GM12878 (cell line): ENCODE measurements around the gene CTNNA2. TPM values are rescaled to one million over a fixed set of nuclear protein-coding genes. Genes with fewer than 3 reads are reported as not detected.

Experiments used
- ATAC-seq: fragments of 200-7000 bp; cut with Tn5 transposase; 3 replicates; pipeline ENCODE4 v1.9.1; 2020; ENCODE audit warnings: mild to moderate bottlenecking, moderate library complexity
- BruUV-seq: library from RNA; stranded (reverse); fragments of 400-500 nt; replicated peaks from 2 replicates; lab custom pipeline; 2021; lab: Mats Ljungman, UMichigan
- CTCF ChIA-PET: fragments of 300-600 bp; sonication (Branson Sonifier 250); formaldehyde crosslinking; extraction: SDS; loops from one replicate; lab custom pipeline; 2021; ENCODE audit warnings: inconsistent platforms; lab: Yijun Ruan, JAX
- POLR2A ChIA-PET: fragments of 350-600 bp; formaldehyde crosslinking; extraction: SDS; loops from one replicate; lab custom pipeline; 2021; ENCODE audit warnings: inconsistent platforms; lab: Charles Lee
- RAD21 ChIA-PET: fragments of 300-600 bp; sonication (Branson Sonifier 250); formaldehyde crosslinking; loops from one replicate; lab custom pipeline; 2023; ENCODE audit warnings: antibody characterized with exemption; ENCODE audit not compliant: unreplicated experiment; lab: Charles Lee
- SMC1A ChIA-PET: fragments of 300-600 bp; sonication (Branson Sonifier 250); formaldehyde crosslinking; loops from one replicate; lab custom pipeline; 2023; ENCODE audit not compliant: unreplicated experiment, uncharacterized antibody; lab: Charles Lee
- DNase-seq: peaks from one replicate; pipeline ENCODE4 v3.0.0-alpha.2; 2011; ENCODE audit warnings: low read depth, low spot score
- FAIRE-seq: peaks from 3 replicates; lab custom pipeline; 2011; peaks lifted over from hg19 to GRCh38; lab: Jason Lieb, UNC
- H2AFZ ChIP-seq: 2 replicates; pipeline ENCODE4 v1.6.0; 2011; ENCODE audit warnings: low read depth, low read length, control low read depth; ENCODE audit not compliant: control insufficient read depth
- H3K27ac ChIP-seq: 2 replicates; pipeline ENCODE4 v1.5.1; 2011; ENCODE audit warnings: control low read depth; ENCODE audit not compliant: control insufficient read depth, insufficient read depth
- H3K27me3 ChIP-seq, 2 experiments: replicated peaks in 1 of 2; 2 replicates each; pipeline versions ENCODE4 v1.6.0 to v1.6.1; 2011; ENCODE audit warnings: low read length in 1 of 2; ENCODE audit not compliant: control insufficient read depth in 2 of 2, insufficient read depth in 2 of 2
- H3K36me3 ChIP-seq, 2 experiments: 2 replicates each; pipeline ENCODE4 v1.5.1; 2011; ENCODE audit warnings: low read length in 1 of 2; ENCODE audit not compliant: control insufficient read depth in 2 of 2, insufficient read depth in 2 of 2
- H3K4me1 ChIP-seq: 2 replicates; pipeline ENCODE4 v1.6.1; 2011; ENCODE audit warnings: mild to moderate bottlenecking, low read length, moderate library complexity, mixed read lengths; ENCODE audit not compliant: control insufficient read depth, insufficient read depth
- H3K4me2 ChIP-seq: 2 replicates; pipeline ENCODE4 v1.6.0; 2011; ENCODE audit warnings: control low read depth; ENCODE audit not compliant: control insufficient read depth, insufficient read depth
- H3K4me3 ChIP-seq: fragments of 200-600 bp; sonication (generic); 2 replicates; pipeline ENCODE4 v1.5.1; 2016
- H3K79me2 ChIP-seq: 2 replicates; pipeline ENCODE4 v1.6.0; 2011; ENCODE audit warnings: low read length; ENCODE audit not compliant: control insufficient read depth, insufficient read depth
- H3K9ac ChIP-seq: 2 replicates; pipeline ENCODE4 v1.8.0; 2011; ENCODE audit warnings: low read length, control low read depth, mixed read lengths; ENCODE audit not compliant: control insufficient read depth, insufficient read depth
- H3K9me3 ChIP-seq: replicated peaks from 3 replicates; pipeline ENCODE4 v1.5.1; 2011; ENCODE audit warnings: mild to moderate bottlenecking, low read length; ENCODE audit not compliant: control insufficient read depth, insufficient read depth
- H4K20me1 ChIP-seq: 2 replicates; pipeline ENCODE4 v1.6.0; 2011; ENCODE audit not compliant: control insufficient read depth, insufficient read depth
- FOXM1 ChIP-seq: IDR thresholded peaks from 2 replicates; pipeline ENCODE4 v1.6.1; 2012; ENCODE audit warnings: low read depth, mild to moderate bottlenecking, inconsistent platforms, low read length, moderate library complexity
- KAT2A ChIP-seq: conservative IDR thresholded peaks from 2 replicates; pipeline ENCODE4 v1.6.1; 2011; ENCODE audit warnings: low read depth, low read length; ENCODE audit not compliant: control insufficient read depth
- KLF5 ChIP-seq: fragments of 450-650 bp; IDR thresholded peaks from 2 replicates; pipeline ENCODE4 v1.6.1; 2014; ENCODE audit warnings: mild to moderate bottlenecking; ENCODE audit not compliant: partially characterized antibody
- MTA3 ChIP-seq: IDR thresholded peaks from 2 replicates; pipeline ENCODE4 v1.6.1; 2012; ENCODE audit warnings: low read length, inconsistent platforms, borderline replicate concordance
- NRF1 ChIP-seq: conservative IDR thresholded peaks from 2 replicates; pipeline ENCODE4 v1.6.1; 2011; ENCODE audit warnings: mild to moderate bottlenecking, low read depth, low read length, improper control_type of control experiment
- RB1 ChIP-seq: fragments of 450-650 bp; formaldehyde crosslinking; IDR thresholded peaks from 2 replicates; pipeline ENCODE4 v1.6.1; 2017; ENCODE audit warnings: mild to moderate bottlenecking, borderline replicate concordance
- YBX1 ChIP-seq: fragments of 450-650 bp; IDR thresholded peaks from 2 replicates; pipeline ENCODE4 v1.6.1; 2016; ENCODE audit warnings: antibody characterized with exemption
- ZBED1 ChIP-seq: IDR thresholded peaks from 2 replicates; pipeline ENCODE4 v1.6.1; 2016; ENCODE audit warnings: borderline replicate concordance
- ZNF24 ChIP-seq: fragments of 450-650 bp; IDR thresholded peaks from 2 replicates; pipeline ENCODE4 v1.6.1; 2017; ENCODE audit warnings: antibody characterized with exemption, mild to moderate bottlenecking
- in situ Hi-C: fragments of 300-500 bp; cut with MboI; formaldehyde crosslinking; loops from 9 replicates; pipeline ENCODE4 v1.14.3; 2018; ENCODE audit warnings: mixed read lengths
- intact Hi-C: fragments of 100-400 bp; cut with micrococcal nuclease; formaldehyde crosslinking; loops from one replicate; pipeline ENCODE4 v1.14.2; 2022; ENCODE audit not compliant: unreplicated experiment
- polyA plus RNA-seq, 11 experiments: library from polyadenylated mRNA; depleted of rRNA in 4 of 11; unstranded in 6 of 11; stranded (reverse) in 5 of 11; fragments of >200 nt; fragmentation: Nextera tagmentation in 4 of 11; fragmentation: Illumina TruSeq in 1 of 11; extraction: Ambion mirVana in 4 of 11; extraction: Trizol in 1 of 11; gene quantifications; 1 replicate in 1 of 11; 2 replicates in 10 of 11; pipeline versions ENCODE4 v1.2.1 to v1.2.3, GENCODE V29; 2011 to 2016; ENCODE audit warnings: inconsistent platforms in 2 of 11, missing spikeins in 2 of 11, low read depth in 1 of 11
- total RNA-seq, 4 experiments: library from RNA; depleted of rRNA in 3 of 4; stranded (reverse); fragments of >200 nt in 3 of 4; fragmentation: Illumina TruSeq in 1 of 4; extraction: Trizol in 1 of 4; gene quantifications; 2 replicates each; pipeline versions ENCODE4 v1.2.1 to v1.2.3, GENCODE V29; 2013 to 2021
- TF ChIP-seq, protein P1 (sequence below): fragments of 450-650 bp; IDR thresholded peaks from 2 replicates; pipeline ENCODE4 v1.6.1; 2017; ENCODE audit warnings: antibody characterized with exemption, mild to moderate bottlenecking, moderate library complexity

The CTNNA2 gene
- total and polyA plus RNA-seq, 10 of the 15 experiments (the other 5 are each of a cell fraction or from before 2014, with no cell fraction given), result 2.4 to 36.2 (median 6.6) TPM

DNA sequence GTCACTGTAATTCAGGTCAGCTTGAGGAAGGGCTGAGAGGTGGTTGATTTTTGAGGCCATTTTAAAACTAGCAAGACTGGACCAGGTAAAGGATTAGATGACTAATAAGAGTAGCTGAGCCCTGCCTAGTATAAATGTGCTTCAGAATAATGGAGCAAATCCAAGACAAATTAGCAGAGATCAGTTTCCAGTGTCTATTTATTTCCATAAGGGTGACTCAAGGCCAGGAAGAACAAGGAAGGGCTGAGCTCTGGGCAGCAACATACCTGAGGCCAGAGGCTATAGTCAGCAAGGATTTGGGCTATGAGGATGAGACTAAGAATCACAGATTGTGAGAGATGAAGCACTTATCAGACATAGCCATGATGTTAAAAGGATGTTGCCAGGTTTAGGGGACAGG, 1130.7 kb downstream of the CTNNA2 start:
- no TSS peak for BruUV-seq
- ChIA-PET RAD21 (interaction anchor here (0.9 kb wide), 1 partner anchor 128 kb away, joined by 3 read pairs; no protein-coding TSS in a partner anchor), CTCF (no interaction called here), POLR2A (no interaction called here), SMC1A (no interaction called here)
- Histone ChIP-seq H3K27me3 (no peaks in the 10 kb centered on the region), H3K9me3 (no peaks in the 10 kb centered on the region), H3K4me3 (no peak overlapping the region), H3K9ac (no peak overlapping the region), H3K4me2 (no peak overlapping the region), H3K27ac (no peak overlapping the region), H3K36me3 (no peaks in the 10 kb centered on the region), H3K79me2 (no peaks in the 10 kb centered on the region), H4K20me1 (no peaks in the 10 kb centered on the region), H3K4me1 (no peaks in the 10 kb centered on the region), H2AFZ (no peak overlapping the region)
- ATAC-seq, result no peak
- in situ Hi-C loops (no loop called here), intact Hi-C loops (no loop called here)
- DNase-seq, result no peak
- TF ChIP-seq KLF5, result no peak
- no peak for TF ChIP-seq YBX1
- no peak for TF ChIP-seq FOXM1
- TF ChIP-seq NRF1, result no peak
- TF ChIP-seq, protein P1, sequence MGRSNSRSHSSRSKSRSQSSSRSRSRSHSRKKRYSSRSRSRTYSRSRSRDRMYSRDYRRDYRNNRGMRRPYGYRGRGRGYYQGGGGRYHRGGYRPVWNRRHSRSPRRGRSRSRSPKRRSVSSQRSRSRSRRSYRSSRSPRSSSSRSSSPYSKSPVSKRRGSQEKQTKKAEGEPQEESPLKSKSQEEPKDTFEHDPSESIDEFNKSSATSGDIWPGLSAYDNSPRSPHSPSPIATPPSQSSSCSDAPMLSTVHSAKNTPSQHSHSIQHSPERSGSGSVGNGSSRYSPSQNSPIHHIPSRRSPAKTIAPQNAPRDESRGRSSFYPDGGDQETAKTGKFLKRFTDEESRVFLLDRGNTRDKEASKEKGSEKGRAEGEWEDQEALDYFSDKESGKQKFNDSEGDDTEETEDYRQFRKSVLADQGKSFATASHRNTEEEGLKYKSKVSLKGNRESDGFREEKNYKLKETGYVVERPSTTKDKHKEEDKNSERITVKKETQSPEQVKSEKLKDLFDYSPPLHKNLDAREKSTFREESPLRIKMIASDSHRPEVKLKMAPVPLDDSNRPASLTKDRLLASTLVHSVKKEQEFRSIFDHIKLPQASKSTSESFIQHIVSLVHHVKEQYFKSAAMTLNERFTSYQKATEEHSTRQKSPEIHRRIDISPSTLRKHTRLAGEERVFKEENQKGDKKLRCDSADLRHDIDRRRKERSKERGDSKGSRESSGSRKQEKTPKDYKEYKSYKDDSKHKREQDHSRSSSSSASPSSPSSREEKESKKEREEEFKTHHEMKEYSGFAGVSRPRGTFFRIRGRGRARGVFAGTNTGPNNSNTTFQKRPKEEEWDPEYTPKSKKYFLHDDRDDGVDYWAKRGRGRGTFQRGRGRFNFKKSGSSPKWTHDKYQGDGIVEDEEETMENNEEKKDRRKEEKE, result no peak
- TF ChIP-seq KAT2A, result no peak
- TF ChIP-seq MTA3, result no peak
- TF ChIP-seq RB1, result no peak
- no peak for TF ChIP-seq ZNF24
- no peak for TF ChIP-seq ZBED1
- no peak for FAIRE-seq
